AG04450 (cell line): ENCODE data around the gene GSC. TPM values are rescaled to one million over a fixed set of nuclear protein-coding genes. Genes with fewer than 3 reads are reported as not detected.

Experiments
- CTCF ChIA-PET: fragments of 300-600, 350-600 bp; formaldehyde crosslinking; extraction: SDS; loops from one replicate; lab custom pipeline; 2022; ENCODE audit warnings: antibody characterized with exemption, inconsistent platforms; lab: Charles Lee
- POLR2A ChIA-PET: fragments of 350-600 bp; formaldehyde crosslinking; extraction: SDS; loops from one replicate; lab custom pipeline; 2021; ENCODE audit warnings: antibody characterized with exemption, inconsistent platforms; lab: Yijun Ruan, JAX
- DNase-seq: peaks from one replicate; pipeline ENCODE4 v3.0.0-alpha.2; 2011; ENCODE audit warnings: low read depth, low spot score
- H3K27ac ChIP-seq: one replicate; pipeline ENCODE4 v1.5.1; 2012; ENCODE audit warnings: low read depth, low read length, control low read depth
- H3K27me3 ChIP-seq: one replicate; pipeline ENCODE4 v1.6.0; 2012; ENCODE audit warnings: low read length; ENCODE audit not compliant: control insufficient read depth, insufficient read depth
- H3K4me3 ChIP-seq: 2 replicates; pipeline ENCODE4 v1.5.1; 2011; ENCODE audit warnings: mild to moderate bottlenecking, low read depth, low read length, control low read depth
- H3K9me3 ChIP-seq: 2 replicates; pipeline ENCODE4 v1.5.1; 2012; ENCODE audit warnings: low read length; ENCODE audit not compliant: control insufficient read depth, insufficient read depth
- polyA plus RNA-seq: library from polyadenylated mRNA; depleted of rRNA; stranded (reverse); fragments of >200 nt; gene quantifications from 2 replicates; pipeline ENCODE4 v1.2.3, GENCODE V29; 2011
- TF ChIP-seq, protein P1 (sequence below): IDR thresholded peaks from 2 replicates; pipeline ENCODE4 v1.5.1; 2011; ENCODE audit warnings: low read depth, low read length, control low read depth, inconsistent platforms

The GSC gene
- polyA plus RNA-seq, 1 experiment = not detected

DNA sequence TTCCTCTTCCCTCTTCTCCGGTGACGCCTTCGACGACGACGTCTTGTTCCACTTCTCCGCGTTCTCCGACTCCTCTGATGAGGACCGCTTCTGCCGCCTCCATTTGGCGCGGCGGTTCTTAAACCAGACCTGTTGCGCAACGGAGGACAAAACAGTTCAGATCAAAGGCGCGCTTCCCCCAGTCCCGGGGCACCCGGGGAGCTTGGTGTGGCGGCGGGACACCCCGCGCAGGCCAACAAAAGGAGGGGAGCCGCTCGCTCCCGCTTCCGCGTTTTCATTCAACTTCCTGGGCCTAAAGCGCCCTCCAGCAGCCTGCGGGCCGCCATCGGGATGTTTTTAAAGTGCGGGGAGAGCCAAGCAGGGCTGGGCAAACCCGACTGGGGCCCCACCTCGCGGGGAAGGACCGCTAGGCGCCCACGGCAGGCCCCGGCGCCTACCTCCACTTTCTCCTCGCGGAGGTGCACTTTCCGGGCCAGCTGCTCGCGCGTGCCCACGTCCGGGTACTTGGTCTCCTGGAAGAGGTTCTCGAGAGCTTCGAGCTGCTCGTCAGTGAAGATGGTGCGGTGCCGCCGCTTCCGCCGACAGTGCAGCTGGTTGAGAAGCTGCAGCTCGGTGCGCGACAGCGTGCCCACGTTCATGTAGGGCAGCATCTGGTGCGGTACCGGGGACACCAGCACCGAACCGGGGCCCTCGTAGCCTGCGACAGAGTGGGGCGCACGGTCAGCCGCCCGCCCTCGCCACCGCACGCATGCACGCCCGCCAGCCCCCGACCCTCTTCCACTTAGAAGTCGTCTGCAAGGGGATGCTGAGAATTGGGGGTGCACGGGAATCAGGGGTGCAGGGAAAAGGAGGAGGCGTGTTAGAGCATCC lies 1.2 kb downstream of the GSC start:
- Histone ChIP-seq H3K27me3 (peaks cover 81% of the 10 kb centered on the region), H3K4me3 (no peak overlapping the region)
- CTCF ChIA-PET = no interaction called here

DNA sequence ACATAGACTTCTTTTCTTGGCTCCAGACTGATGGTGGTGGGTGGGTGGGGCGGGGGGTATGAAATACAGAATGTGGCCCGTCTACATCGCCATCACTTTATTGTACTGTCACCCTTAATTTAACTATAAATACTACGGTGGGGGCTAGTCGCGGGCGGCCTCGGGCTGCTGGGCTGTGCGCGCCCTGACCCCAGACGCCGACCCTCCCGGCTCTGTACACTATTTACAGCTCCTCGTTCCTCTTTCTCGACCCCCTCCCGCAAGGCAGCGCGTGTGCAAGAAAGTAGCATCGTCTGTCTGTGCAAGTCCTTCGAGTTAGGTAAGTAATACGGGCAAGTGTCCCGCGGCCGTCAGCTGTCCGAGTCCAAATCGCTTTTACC lies 1.8 kb downstream of the GSC start:
- POLR2A ChIA-PET = no interaction called here
- TF ChIP-seq, protein P1, sequence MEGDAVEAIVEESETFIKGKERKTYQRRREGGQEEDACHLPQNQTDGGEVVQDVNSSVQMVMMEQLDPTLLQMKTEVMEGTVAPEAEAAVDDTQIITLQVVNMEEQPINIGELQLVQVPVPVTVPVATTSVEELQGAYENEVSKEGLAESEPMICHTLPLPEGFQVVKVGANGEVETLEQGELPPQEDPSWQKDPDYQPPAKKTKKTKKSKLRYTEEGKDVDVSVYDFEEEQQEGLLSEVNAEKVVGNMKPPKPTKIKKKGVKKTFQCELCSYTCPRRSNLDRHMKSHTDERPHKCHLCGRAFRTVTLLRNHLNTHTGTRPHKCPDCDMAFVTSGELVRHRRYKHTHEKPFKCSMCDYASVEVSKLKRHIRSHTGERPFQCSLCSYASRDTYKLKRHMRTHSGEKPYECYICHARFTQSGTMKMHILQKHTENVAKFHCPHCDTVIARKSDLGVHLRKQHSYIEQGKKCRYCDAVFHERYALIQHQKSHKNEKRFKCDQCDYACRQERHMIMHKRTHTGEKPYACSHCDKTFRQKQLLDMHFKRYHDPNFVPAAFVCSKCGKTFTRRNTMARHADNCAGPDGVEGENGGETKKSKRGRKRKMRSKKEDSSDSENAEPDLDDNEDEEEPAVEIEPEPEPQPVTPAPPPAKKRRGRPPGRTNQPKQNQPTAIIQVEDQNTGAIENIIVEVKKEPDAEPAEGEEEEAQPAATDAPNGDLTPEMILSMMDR = no peak
- CTCF ChIA-PET = no interaction called here
- no peak for DNase-seq
- H3K27ac ChIP-seq = no peak overlapping the region
- peaks cover 17% of the 10 kb centered on the region; the same call in 1 of the 2 replicates for H3K9me3 ChIP-seq
- H3K4me3 ChIP-seq = no peak overlapping the region
- H3K27me3 ChIP-seq = peaks cover 75% of the 10 kb centered on the region

More for the DNA sequence above, 1.2 kb downstream of the GSC start:
- TF ChIP-seq, protein P1 = no peak
- no peak for DNase-seq
- POLR2A ChIA-PET = no interaction called here
- Histone ChIP-seq H3K9me3 (peaks cover 19% of the 10 kb centered on the region; the same call in 1 of the 2 replicates), H3K27ac (no peak overlapping the region)

DNA sequence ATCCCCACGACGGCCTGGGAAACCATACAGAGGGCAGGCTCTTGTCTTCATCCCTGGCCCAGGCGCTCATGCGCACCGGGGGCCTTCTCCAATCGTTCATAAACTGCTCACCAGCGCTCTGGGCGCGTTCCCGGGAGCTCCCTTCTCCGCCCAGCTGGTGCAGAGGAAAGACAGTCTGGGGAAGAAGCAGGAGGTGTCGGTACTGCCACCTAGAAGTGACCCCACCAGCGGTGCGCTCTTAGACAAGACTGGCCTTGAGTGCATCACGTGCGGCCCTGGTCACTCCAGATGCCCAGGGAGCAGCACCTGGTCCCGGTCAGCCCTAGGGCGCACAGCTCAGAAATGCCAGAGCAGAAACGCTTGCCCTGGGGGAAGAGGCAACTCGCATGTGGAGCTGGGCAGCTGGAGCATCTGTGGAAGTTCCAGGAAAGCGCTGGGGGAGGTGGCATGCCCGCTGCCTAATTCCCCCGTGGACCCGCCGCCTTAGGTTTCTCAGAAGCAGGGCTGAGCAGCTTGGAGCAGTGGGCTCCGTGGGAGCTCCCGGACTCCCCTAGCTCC lies 2.5 kb downstream of the GSC start:
- no peak for DNase-seq
- ChIA-PET CTCF (no interaction called here), POLR2A (interaction anchor here (0.6 kb wide), 1 partner anchor 431 kb away, joined by 5 read pairs; no protein-coding TSS in a partner anchor)

DNA sequence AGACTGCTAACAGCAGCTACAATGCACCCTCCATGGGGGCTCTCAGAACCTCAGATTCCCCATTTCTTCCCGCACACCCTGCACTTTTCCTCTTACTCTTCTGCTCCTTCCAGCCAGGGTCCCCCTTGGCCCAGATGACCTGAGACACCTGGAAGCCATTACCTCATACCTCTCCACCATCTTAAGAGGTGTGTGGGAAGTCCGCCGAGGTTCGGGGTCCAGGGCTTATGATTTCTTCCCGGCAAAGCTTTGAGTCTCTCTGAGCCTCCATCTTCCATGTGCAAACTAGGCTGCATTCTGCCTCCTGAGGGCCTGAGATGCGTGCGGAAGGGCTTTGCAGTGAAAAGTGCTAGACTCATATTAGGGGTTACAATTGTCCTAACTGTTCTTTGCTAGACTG lies 5.3 kb downstream of the GSC start:
- H3K4me3 ChIP-seq = no peak overlapping the region
- H3K27ac ChIP-seq = no peak overlapping the region
- H3K9me3 ChIP-seq = peaks cover 8% of the 10 kb centered on the region; the same call in 1 of the 2 replicates
- H3K27me3 ChIP-seq = peaks cover 50% of the 10 kb centered on the region
- TF ChIP-seq, protein P1 = no peak
- POLR2A ChIA-PET = no interaction called here
- DNase-seq = no peak
- CTCF ChIA-PET = no interaction called here

More for the DNA sequence above, 2.5 kb downstream of the GSC start:
- H3K4me3 ChIP-seq = no peak overlapping the region
- TF ChIP-seq, protein P1 = no peak
- peaks cover 13% of the 10 kb centered on the region; the same call in 1 of the 2 replicates for H3K9me3 ChIP-seq
- no peak overlapping the region for H3K27ac ChIP-seq
- H3K27me3 ChIP-seq = peaks cover 72% of the 10 kb centered on the region

DNA sequence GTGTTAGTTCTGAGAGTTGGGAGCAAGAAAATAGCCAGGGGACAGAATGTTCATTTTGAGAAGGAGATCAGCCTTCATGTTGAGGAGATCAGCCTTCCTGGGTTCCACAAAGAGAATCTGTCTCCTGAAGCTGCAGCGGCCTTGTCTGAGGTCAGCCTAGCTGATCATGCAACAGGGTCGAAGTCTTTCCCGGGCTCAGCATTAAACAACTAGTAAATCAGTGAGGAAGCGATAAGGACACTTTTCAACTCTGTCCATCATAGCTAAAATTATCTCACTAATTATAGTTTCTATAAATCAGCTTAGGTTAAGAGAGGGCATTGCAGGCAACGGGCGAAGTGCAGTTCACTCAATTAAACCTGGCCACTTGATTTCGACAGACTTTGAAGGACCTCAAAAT lies 7.5 kb downstream of the GSC start:
- POLR2A ChIA-PET = no interaction called here
- Histone ChIP-seq H3K27me3 (peaks cover 32% of the 10 kb centered on the region), H3K27ac (no peak overlapping the region), H3K9me3 (no peaks in the 10 kb centered on the region), H3K4me3 (no peak overlapping the region)
- DNase-seq = no peak
- TF ChIP-seq, protein P1 = no peak
- CTCF ChIA-PET = no interaction called here
